ENCODE results near the gene TUBAL3.

DNA sequence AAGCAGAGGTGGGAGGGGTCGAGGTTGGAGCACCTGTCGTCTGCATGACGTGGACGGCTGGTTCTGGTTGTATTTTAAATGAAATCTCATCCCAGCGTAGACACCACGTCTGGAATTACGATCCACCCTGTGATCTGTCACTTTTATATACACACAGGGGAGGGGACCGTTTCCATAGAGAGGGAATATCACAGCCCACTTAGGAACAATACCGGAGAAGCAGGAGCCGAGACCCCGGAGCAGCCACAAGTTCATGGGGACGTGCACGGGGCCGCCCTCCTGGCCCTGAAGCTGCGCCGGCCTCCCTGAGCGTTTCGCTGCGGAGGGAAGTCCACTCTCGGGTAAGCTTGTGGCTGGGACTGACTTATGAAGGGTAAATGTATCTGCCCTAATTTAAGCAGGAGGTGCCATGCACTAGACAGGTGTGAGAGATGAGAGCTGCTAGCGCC is 39.7 kb downstream of the TUBAL3 start, which contains the start of gene UCN3:
- TF ChIP-seq, protein P1, sequence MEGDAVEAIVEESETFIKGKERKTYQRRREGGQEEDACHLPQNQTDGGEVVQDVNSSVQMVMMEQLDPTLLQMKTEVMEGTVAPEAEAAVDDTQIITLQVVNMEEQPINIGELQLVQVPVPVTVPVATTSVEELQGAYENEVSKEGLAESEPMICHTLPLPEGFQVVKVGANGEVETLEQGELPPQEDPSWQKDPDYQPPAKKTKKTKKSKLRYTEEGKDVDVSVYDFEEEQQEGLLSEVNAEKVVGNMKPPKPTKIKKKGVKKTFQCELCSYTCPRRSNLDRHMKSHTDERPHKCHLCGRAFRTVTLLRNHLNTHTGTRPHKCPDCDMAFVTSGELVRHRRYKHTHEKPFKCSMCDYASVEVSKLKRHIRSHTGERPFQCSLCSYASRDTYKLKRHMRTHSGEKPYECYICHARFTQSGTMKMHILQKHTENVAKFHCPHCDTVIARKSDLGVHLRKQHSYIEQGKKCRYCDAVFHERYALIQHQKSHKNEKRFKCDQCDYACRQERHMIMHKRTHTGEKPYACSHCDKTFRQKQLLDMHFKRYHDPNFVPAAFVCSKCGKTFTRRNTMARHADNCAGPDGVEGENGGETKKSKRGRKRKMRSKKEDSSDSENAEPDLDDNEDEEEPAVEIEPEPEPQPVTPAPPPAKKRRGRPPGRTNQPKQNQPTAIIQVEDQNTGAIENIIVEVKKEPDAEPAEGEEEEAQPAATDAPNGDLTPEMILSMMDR (IDR thresholded peaks at IDR 0.05) = no peak
- TF ChIP-seq TCF7L2 (IDR thresholded peaks at IDR 0.05; ENCODE audit: low read depth, low read length) (no peak), POLR2AphosphoS5 (IDR thresholded peaks at IDR 0.05; ENCODE audit: low read depth, low read length) (no peak), SIN3A (IDR thresholded peaks at IDR 0.05; ENCODE audit: borderline replicate concordance, insufficient read depth, low read depth, low read length) (no peak)
- TF ChIP-seq, protein P2, sequence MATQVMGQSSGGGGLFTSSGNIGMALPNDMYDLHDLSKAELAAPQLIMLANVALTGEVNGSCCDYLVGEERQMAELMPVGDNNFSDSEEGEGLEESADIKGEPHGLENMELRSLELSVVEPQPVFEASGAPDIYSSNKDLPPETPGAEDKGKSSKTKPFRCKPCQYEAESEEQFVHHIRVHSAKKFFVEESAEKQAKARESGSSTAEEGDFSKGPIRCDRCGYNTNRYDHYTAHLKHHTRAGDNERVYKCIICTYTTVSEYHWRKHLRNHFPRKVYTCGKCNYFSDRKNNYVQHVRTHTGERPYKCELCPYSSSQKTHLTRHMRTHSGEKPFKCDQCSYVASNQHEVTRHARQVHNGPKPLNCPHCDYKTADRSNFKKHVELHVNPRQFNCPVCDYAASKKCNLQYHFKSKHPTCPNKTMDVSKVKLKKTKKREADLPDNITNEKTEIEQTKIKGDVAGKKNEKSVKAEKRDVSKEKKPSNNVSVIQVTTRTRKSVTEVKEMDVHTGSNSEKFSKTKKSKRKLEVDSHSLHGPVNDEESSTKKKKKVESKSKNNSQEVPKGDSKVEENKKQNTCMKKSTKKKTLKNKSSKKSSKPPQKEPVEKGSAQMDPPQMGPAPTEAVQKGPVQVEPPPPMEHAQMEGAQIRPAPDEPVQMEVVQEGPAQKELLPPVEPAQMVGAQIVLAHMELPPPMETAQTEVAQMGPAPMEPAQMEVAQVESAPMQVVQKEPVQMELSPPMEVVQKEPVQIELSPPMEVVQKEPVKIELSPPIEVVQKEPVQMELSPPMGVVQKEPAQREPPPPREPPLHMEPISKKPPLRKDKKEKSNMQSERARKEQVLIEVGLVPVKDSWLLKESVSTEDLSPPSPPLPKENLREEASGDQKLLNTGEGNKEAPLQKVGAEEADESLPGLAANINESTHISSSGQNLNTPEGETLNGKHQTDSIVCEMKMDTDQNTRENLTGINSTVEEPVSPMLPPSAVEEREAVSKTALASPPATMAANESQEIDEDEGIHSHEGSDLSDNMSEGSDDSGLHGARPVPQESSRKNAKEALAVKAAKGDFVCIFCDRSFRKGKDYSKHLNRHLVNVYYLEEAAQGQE (IDR thresholded peaks at IDR 0.05; ENCODE audit: insufficient read depth in 1 of 2, low read depth in 2 of 2, low read length in 1 of 2) = no peak

All from Panc1 (cell line).